HepG2 (cell line): Measurements from ENCODE around the gene MTO1. TPM values are rescaled to one million over a fixed set of nuclear protein-coding genes. Genes with fewer than 3 reads are reported as not detected.
A peak's percentile ranks its signal among the peaks of the same experiment; 100 is the strongest.

ENCODE experiments used
- AHDC1 ChIP-seq: sonication (generic); formaldehyde crosslinking; IDR thresholded peaks from 2 replicates; pipeline ENCODE4 v1.5.1; 2020; ENCODE audit warnings: mild to moderate bottlenecking, missing genetic modification reagents, borderline replicate concordance
- CENPX ChIP-seq: sonication (generic); formaldehyde crosslinking; IDR thresholded peaks from 2 replicates; pipeline ENCODE4 v1.9.0; 2021; ENCODE audit warnings: mild to moderate bottlenecking, missing genetic modification reagents, moderate library complexity
- EEA1 ChIP-seq: sonication (generic); formaldehyde crosslinking; IDR thresholded peaks from 2 replicates; pipeline ENCODE4 v1.5.1; 2020; ENCODE audit warnings: mild to moderate bottlenecking, missing genetic modification reagents, borderline replicate concordance
- GMEB2 ChIP-seq: IDR thresholded peaks from 2 replicates; pipeline ENCODE4 v1.6.1; 2016; ENCODE audit warnings: missing biosample characterization, missing genetic modification reagents, low read depth
- NCOA1 ChIP-seq: sonication (generic); formaldehyde crosslinking; IDR thresholded peaks from 2 replicates; pipeline ENCODE4 v1.9.0; 2021; ENCODE audit warnings: missing genetic modification reagents
- REPIN1 ChIP-seq: sonication (generic); formaldehyde crosslinking; IDR thresholded peaks from 2 replicates; pipeline ENCODE4 v1.8.0; 2022; ENCODE audit warnings: missing genetic modification reagents, low read depth, mild to moderate bottlenecking, borderline replicate concordance
- SMYD3 ChIP-seq: sonication (generic); formaldehyde crosslinking; IDR thresholded peaks from 2 replicates; pipeline ENCODE4 v1.8.1; 2023; ENCODE audit warnings: mild to moderate bottlenecking, missing genetic modification reagents
- SOX5 ChIP-seq: IDR thresholded peaks from 2 replicates; pipeline ENCODE4 v1.6.1; 2016; ENCODE audit warnings: borderline replicate concordance
- SRY ChIP-seq: sonication (generic); formaldehyde crosslinking; IDR thresholded peaks from 2 replicates; pipeline ENCODE4 v1.8.0; 2022; ENCODE audit warnings: mild to moderate bottlenecking, missing genetic modification reagents
- ZBTB21 ChIP-seq: sonication (generic); formaldehyde crosslinking; IDR thresholded peaks from 2 replicates; pipeline ENCODE4 v1.4.0; 2020; ENCODE audit warnings: missing genetic modification reagents
- ZBTB4 ChIP-seq: sonication (generic); formaldehyde crosslinking; IDR thresholded peaks from 2 replicates; pipeline ENCODE4 v1.4.0; 2020; ENCODE audit warnings: missing genetic modification reagents, mild to moderate bottlenecking, borderline replicate concordance
- ZNF101 ChIP-seq: sonication (generic); formaldehyde crosslinking; IDR thresholded peaks from 2 replicates; pipeline ENCODE4 v1.4.0; 2020; ENCODE audit warnings: mild to moderate bottlenecking, low read depth, missing genetic modification reagents, borderline replicate concordance
- ZNF317 ChIP-seq: sonication (generic); formaldehyde crosslinking; IDR thresholded peaks from 2 replicates; pipeline ENCODE4 v1.5.0; 2020; ENCODE audit warnings: mild to moderate bottlenecking, missing genetic modification reagents
- ZNF333 ChIP-seq: sonication (generic); formaldehyde crosslinking; IDR thresholded peaks from 2 replicates; pipeline ENCODE4 v1.4.0; 2020; ENCODE audit warnings: mild to moderate bottlenecking, missing genetic modification reagents, borderline replicate concordance
- ZNF484 ChIP-seq: sonication (generic); formaldehyde crosslinking; IDR thresholded peaks from 2 replicates; pipeline ENCODE4 v1.5.1; 2020; ENCODE audit warnings: mild to moderate bottlenecking, low read depth, missing genetic modification reagents, borderline replicate concordance
- ZNF512 ChIP-seq: sonication (generic); formaldehyde crosslinking; IDR thresholded peaks from 2 replicates; pipeline ENCODE4 v1.4.0; 2020; ENCODE audit warnings: mild to moderate bottlenecking, missing genetic modification reagents
- ZNF749 ChIP-seq: sonication (generic); formaldehyde crosslinking; IDR thresholded peaks from 2 replicates; pipeline ENCODE4 v1.8.0; 2022; ENCODE audit warnings: mild to moderate bottlenecking, missing genetic modification reagents, moderate library complexity, borderline replicate concordance
- polyA plus RNA-seq, 8 experiments: library from polyadenylated mRNA; depleted of rRNA in 3 of 8; stranded (reverse) in 7 of 8; unstranded in 1 of 8; fragments of >200 nt; fragmentation: Illumina TruSeq in 4 of 8; extraction: Trizol in 4 of 8; gene quantifications; 2 replicates each; pipeline versions ENCODE4 v1.2.1 to v1.2.3, GENCODE V29; 2011 to 2016; ENCODE audit warnings: low read depth in 4 of 8, missing spikeins in 1 of 8, mixed read lengths in 1 of 8; ENCODE audit not compliant: insufficient read depth in 1 of 8
- total RNA-seq, 5 experiments: library from RNA; depleted of rRNA; stranded (reverse); fragments of >200 nt; fragmentation: Illumina TruSeq; extraction: Trizol; gene quantifications; 2 replicates each; pipeline ENCODE4 v1.2.3, GENCODE V29; 2016; ENCODE audit warnings: low read depth in 1 of 5

The MTO1 gene
- total and polyA plus RNA-seq, 2 of the 13 experiments (the other 11 are each of a cell fraction or from before 2014, with no cell fraction given): 21.1 to 45.3 TPM

GRCh38 chr6:73521351-73521985, 59.9 kb downstream of the MTO1 start (continued):
- TF ChIP-seq ZNF749 (CRISPR knock-in tag): no peak; the same call in 1 of the 2 replicates
- no peak; the same call in 1 of the 2 replicates for TF ChIP-seq REPIN1 (CRISPR knock-in tag)
- no peak for TF ChIP-seq ZBTB21 (CRISPR knock-in tag)
- peak; percentile 47; the same call in 1 of the 2 replicates for TF ChIP-seq AHDC1 (CRISPR knock-in tag)
- TF ChIP-seq NCOA1: no peak
- no peak for TF ChIP-seq ZNF484
- TF ChIP-seq CENPX (CRISPR knock-in tag): no peak
- no peak for TF ChIP-seq ZBTB4 (CRISPR knock-in tag)
- TF ChIP-seq ZNF101: no peak
- TF ChIP-seq ZNF317 (CRISPR knock-in tag): peak; percentile 0; the same call in 1 of the 2 replicates
- TF ChIP-seq EEA1 (CRISPR knock-in tag): peak; percentile 31; the same call in 1 of the 2 replicates
- no peak; the same call in 1 of the 2 replicates for TF ChIP-seq ZNF333 (CRISPR knock-in tag)
- TF ChIP-seq SRY (CRISPR knock-in tag): peak; percentile 32; the same call in 1 of the 2 replicates
- TF ChIP-seq GMEB2: no peak
- TF ChIP-seq SOX5: no peak
- TF ChIP-seq SMYD3 (CRISPR knock-in tag): no peak
- TF ChIP-seq ZNF512 (CRISPR knock-in tag): no peak
